NAMALWA (cell line): ENCODE data around the gene ANKRD42.
"Not testable (repeated sequence)": the region's sequence is repeated elsewhere in the genome, so short reads cannot be mapped to it uniquely, and the experiment has no call there.

Experiments used
- DNase-seq: peaks from one replicate; pipeline ENCODE4 v3.0.0-alpha.2; 2015; ENCODE audit warnings: low spot score

Gene ANKRD42

GRCh38 chr11:83241291-83241946 is 47.9 kb downstream of the ANKRD42 start:
- DNase-seq = peak; percentile 63

- DNase-seq = no peak
Measured at GRCh38 chr11:83249445-83249844, 55.9 kb downstream of the ANKRD42 start.

- DNase-seq = peak; percentile 70
Measured at GRCh38 chr11:83249972-83250593, 56.6 kb downstream of the ANKRD42 start.

- no peak for DNase-seq
Measured at GRCh38 chr11:83252266-83252665, 58.8 kb downstream of the ANKRD42 start.

GRCh38 chr11:83252941-83253340 is 59.4 kb downstream of the ANKRD42 start:
- no peak for DNase-seq

GRCh38 chr11:83255366-83255765 is 61.9 kb downstream of the ANKRD42 start:
- DNase-seq = no peak

- no peak for DNase-seq
Measured at GRCh38 chr11:83256602-83257340, 63.3 kb downstream of the ANKRD42 start.

GRCh38 chr11:83257761-83258168 is 64.3 kb downstream of the ANKRD42 start:
- no peak for DNase-seq

GRCh38 chr11:83259559-83259958 is 66.0 kb downstream of the ANKRD42 start:
- DNase-seq = no peak

- DNase-seq = no peak
Measured at GRCh38 chr11:83265331-83265730, 71.8 kb downstream of the ANKRD42 start.

GRCh38 chr11:83269080-83269479 is 75.6 kb downstream of the ANKRD42 start:
- DNase-seq = not testable (repeated sequence)

- not testable (repeated sequence) for DNase-seq
Measured at GRCh38 chr11:83271734-83272133, 78.2 kb downstream of the ANKRD42 start.

- no peak for DNase-seq
Measured at GRCh38 chr11:83272627-83273026, 79.1 kb downstream of the ANKRD42 start.

- DNase-seq = no peak
Measured at GRCh38 chr11:83275888-83276641, 82.6 kb downstream of the ANKRD42 start.

GRCh38 chr11:83278351-83278750 is 84.8 kb downstream of the ANKRD42 start:
- no peak for DNase-seq

GRCh38 chr11:83280256-83280655 is 86.7 kb downstream of the ANKRD42 start:
- DNase-seq = no peak

- no peak for DNase-seq
Measured at GRCh38 chr11:83282084-83282716, 88.7 kb downstream of the ANKRD42 start.

GRCh38 chr11:83284501-83285150 is 91.1 kb downstream of the ANKRD42 start:
- DNase-seq = peak; percentile 30

- no peak for DNase-seq
Measured at GRCh38 chr11:83285151-83285770, 91.7 kb downstream of the ANKRD42 start.

- DNase-seq = peak; percentile 98
Measured at GRCh38 chr11:83285771-83286528, 92.4 kb downstream of the ANKRD42 start, which contains the start of gene CCDC90B. CCDC90B (minus strand) TSS chr11:83286367; CDS start chr11:83285972, 395 bp downstream.
